A549 (cell line): ENCODE data around the gene SEMA3B. TPM values are rescaled to one million over a fixed set of nuclear protein-coding genes. Genes with fewer than 3 reads are reported as not detected.

ENCODE experiments used
- ATAC-seq, 2 experiments: fragments of 200-7000 bp in 1 of 2; fragments of >200 bp in 1 of 2; cut with Nextera tagmentation in 1 of 2; cut with Tn5 transposase in 1 of 2; 3 replicates each; pipeline versions ENCODE4 v1.8.0 to v1.9.1; 2018 to 2020; ENCODE audit warnings: mild to moderate bottlenecking in 1 of 2, moderate library complexity in 1 of 2
- CTCF ChIA-PET: fragments of 300-600 bp; sonication (Branson Sonifier 250); formaldehyde crosslinking; extraction: SDS; loops from one replicate; lab custom pipeline; 2021; ENCODE audit warnings: antibody characterized with exemption, inconsistent platforms; lab: Yijun Ruan, JAX
- POLR2A ChIA-PET: fragments of 350-600 bp; formaldehyde crosslinking; extraction: SDS; loops from one replicate; lab custom pipeline; 2021; ENCODE audit warnings: antibody characterized with exemption, inconsistent platforms; lab: Yijun Ruan, JAX
- DNase-seq, 2 experiments: peaks; one replicate each; pipeline versions ENCODE4 v3.0.0 to v3.0.0-alpha.2; 2011 to 2016; ENCODE audit warnings: low read depth in 1 of 2, low spot score in 1 of 2
- FAIRE-seq: peaks from 2 replicates; lab custom pipeline; 2011; peaks lifted over from hg19 to GRCh38; lab: Jason Lieb, UNC
- H3K27ac ChIP-seq, 2 experiments: fragments of >200 bp; sonication (Bioruptor Twin); formaldehyde crosslinking; 3 replicates each; pipeline ENCODE4 v1.5.1; 2016 to 2017
- H3K4me1 ChIP-seq: fragments of >200 bp; sonication (Bioruptor Twin); formaldehyde crosslinking; 3 replicates; pipeline ENCODE4 v1.6.1; 2016
- H3K4me2 ChIP-seq: fragments of >200 bp; sonication (Bioruptor Twin); formaldehyde crosslinking; 3 replicates; pipeline ENCODE4 v1.6.1; 2016
- H3K4me3 ChIP-seq: fragments of >200 bp; sonication (Bioruptor Twin); formaldehyde crosslinking; 3 replicates; pipeline ENCODE4 v1.5.1; 2016
- H3K9me3 ChIP-seq: fragments of >200 bp; sonication (Bioruptor Twin); formaldehyde crosslinking; 3 replicates; pipeline ENCODE4 v1.6.1; 2016
- CTCF ChIP-seq: fragments of >200 bp; sonication (Bioruptor Twin); formaldehyde crosslinking; IDR thresholded peaks from 3 replicates; pipeline ENCODE4 v1.5.1; 2016
- EHMT2 ChIP-seq: fragments of 200-600 bp; sonication (generic); IDR thresholded peaks from 2 replicates; pipeline ENCODE4 v1.6.1; 2016; ENCODE audit warnings: antibody characterized with exemption, low read depth, mild to moderate bottlenecking, moderate library complexity
- EP300 ChIP-seq, 2 experiments: fragments of >200 bp; sonication (Bioruptor Twin); formaldehyde crosslinking; IDR thresholded peaks; 2 replicates in 1 of 2; 3 replicates in 1 of 2; pipeline ENCODE4 v1.6.1; 2016 to 2017
- ESRRA ChIP-seq: fragments of 150-350 bp; IDR thresholded peaks from 2 replicates; pipeline ENCODE4 v1.6.1; 2014; ENCODE audit warnings: mild to moderate bottlenecking, low read length, borderline replicate concordance
- HES2 ChIP-seq: fragments of >200 bp; sonication (Bioruptor Twin); formaldehyde crosslinking; IDR thresholded peaks from 2 replicates; pipeline ENCODE4 v1.6.1; 2016
- HOXA7 ChIP-seq: fragments of 250-450 bp; sonication (Bioruptor Pico); IDR thresholded peaks from 2 replicates; pipeline ENCODE4 v1.5.0; 2020; ENCODE audit warnings: mild to moderate bottlenecking, moderate library complexity
- JUN ChIP-seq, 2 experiments: fragments of >200 bp; sonication (Bioruptor Twin); formaldehyde crosslinking; IDR thresholded peaks; 2 replicates in 1 of 2; 3 replicates in 1 of 2; pipeline ENCODE4 v1.6.1; 2016 to 2017
- MYC ChIP-seq: IDR thresholded peaks from 2 replicates; pipeline ENCODE4 v1.6.1; 2012; ENCODE audit warnings: mild to moderate bottlenecking, inconsistent platforms, low read length, improper control_type of control experiment, borderline replicate concordance
- NPAS2 ChIP-seq: fragments of 250-450 bp; sonication (Bioruptor Pico); IDR thresholded peaks from 2 replicates; pipeline ENCODE4 v1.8.0; 2022; ENCODE audit warnings: mild to moderate bottlenecking, moderate library complexity, borderline replicate concordance
- POLR2AphosphoS2 ChIP-seq: conservative IDR thresholded peaks from 2 replicates; pipeline ENCODE4 v1.6.1; 2012; ENCODE audit warnings: low read length, improper control_type of control experiment, inconsistent platforms
- RAD21 ChIP-seq, 2 experiments: fragments of >200 bp in 1 of 2; sonication (Bioruptor Twin) in 1 of 2; formaldehyde crosslinking in 1 of 2; IDR thresholded peaks in 1 of 2; conservative IDR thresholded peaks in 1 of 2; 2 replicates in 1 of 2; 3 replicates in 1 of 2; pipeline ENCODE4 v1.6.1; 2012 to 2018; ENCODE audit warnings: inconsistent platforms in 1 of 2
- SREBF2 ChIP-seq: fragments of 450-650 bp; IDR thresholded peaks from 2 replicates; pipeline ENCODE4 v1.6.1; 2014; ENCODE audit warnings: mild to moderate bottlenecking, moderate library complexity
- ZC3H11A ChIP-seq: fragments of 450-650 bp; IDR thresholded peaks from 2 replicates; pipeline ENCODE4 v1.6.1; 2014; ENCODE audit warnings: antibody characterized with exemption, mild to moderate bottlenecking
- WGBS: methylation state at CpG from one replicate; pipeline ENCODE4 v1.1.6; 2017; ENCODE audit errors: missing lambda C conversion rate; 5-methylcytosine and 5-hydroxymethylcytosine counted together
- polyA plus RNA-seq, 4 experiments: library from polyadenylated mRNA; depleted of rRNA in 3 of 4; stranded (reverse); fragments of >200 nt; fragmentation: RNase III in 1 of 4; extraction: RNeasy Plus Mini Kit Qiagen cat#74134 plus additional on column Dnase treatment in 1 of 4; gene quantifications; 2 replicates in 3 of 4; 3 replicates in 1 of 4; pipeline ENCODE4 v1.2.3, GENCODE V29; 2011 to 2017
- TF ChIP-seq, protein P1 (sequence below): IDR thresholded peaks from 2 replicates; pipeline ENCODE4 v1.6.1; 2012
- TF ChIP-seq, protein P2 (sequence below): IDR thresholded peaks from 2 replicates; pipeline ENCODE4 v1.6.1; 2012

The SEMA3B gene
- polyA plus RNA-seq, 2 of the 4 experiments (the other 2 are of a cell fraction), result 6.5 to 7.4 TPM

- TF ChIP-seq CTCF (no peak), HOXA7 (no peak), ESRRA (no peak), POLR2AphosphoS2 (no peak), NPAS2 (CRISPR knock-in tag) (no peak), SREBF2 (no peak), EHMT2 (no peak), MYC (no peak), HES2 (no peak)
- TF ChIP-seq, protein P1, sequence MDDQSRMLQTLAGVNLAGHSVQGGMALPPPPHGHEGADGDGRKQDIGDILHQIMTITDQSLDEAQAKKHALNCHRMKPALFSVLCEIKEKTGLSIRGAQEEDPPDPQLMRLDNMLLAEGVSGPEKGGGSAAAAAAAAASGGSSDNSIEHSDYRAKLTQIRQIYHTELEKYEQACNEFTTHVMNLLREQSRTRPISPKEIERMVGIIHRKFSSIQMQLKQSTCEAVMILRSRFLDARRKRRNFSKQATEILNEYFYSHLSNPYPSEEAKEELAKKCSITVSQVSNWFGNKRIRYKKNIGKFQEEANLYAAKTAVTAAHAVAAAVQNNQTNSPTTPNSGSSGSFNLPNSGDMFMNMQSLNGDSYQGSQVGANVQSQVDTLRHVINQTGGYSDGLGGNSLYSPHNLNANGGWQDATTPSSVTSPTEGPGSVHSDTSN, result no peak
- TF ChIP-seq, protein P2, sequence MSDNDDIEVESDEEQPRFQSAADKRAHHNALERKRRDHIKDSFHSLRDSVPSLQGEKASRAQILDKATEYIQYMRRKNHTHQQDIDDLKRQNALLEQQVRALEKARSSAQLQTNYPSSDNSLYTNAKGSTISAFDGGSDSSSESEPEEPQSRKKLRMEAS, result no peak
- 0% methylated on average over 2 of the region's 7 CpGs for WGBS
- Histone ChIP-seq H3K4me3 (no peak overlapping the region), H3K27ac (peak overlapping the region; percentile 71 to 94), H3K4me1 (peaks cover 70% of the 10 kb centered on the region), H3K4me2 (peak overlapping the region; percentile 68), H3K9me3 (no peaks in the 10 kb centered on the region)
- FAIRE-seq (no peak), DNase-seq (peak; percentile 48 to 84), ATAC-seq (peak; percentile 6 to 41; a peak in 4 of 6 replicates)
- CTCF ChIA-PET, result interaction anchor here (0.9 to 8.1 kb wide), 7 partner anchors 10 to 72 kb away, joined by 3 to 67 read pairs (median 3); no protein-coding TSS in a partner anchor
- POLR2A ChIA-PET, result interaction anchor here (0.6 to 1.9 kb wide), 5 partner anchors 14 to 35 kb away, joined by 3 to 6 read pairs (median 4); partner anchors contain the start of genes GNAI2, HYAL3, IFRD2 and NAA80
Measured at GRCh38 chr3:50264383-50264963, 4.5 kb upstream of the SEMA3B start.

DNA sequence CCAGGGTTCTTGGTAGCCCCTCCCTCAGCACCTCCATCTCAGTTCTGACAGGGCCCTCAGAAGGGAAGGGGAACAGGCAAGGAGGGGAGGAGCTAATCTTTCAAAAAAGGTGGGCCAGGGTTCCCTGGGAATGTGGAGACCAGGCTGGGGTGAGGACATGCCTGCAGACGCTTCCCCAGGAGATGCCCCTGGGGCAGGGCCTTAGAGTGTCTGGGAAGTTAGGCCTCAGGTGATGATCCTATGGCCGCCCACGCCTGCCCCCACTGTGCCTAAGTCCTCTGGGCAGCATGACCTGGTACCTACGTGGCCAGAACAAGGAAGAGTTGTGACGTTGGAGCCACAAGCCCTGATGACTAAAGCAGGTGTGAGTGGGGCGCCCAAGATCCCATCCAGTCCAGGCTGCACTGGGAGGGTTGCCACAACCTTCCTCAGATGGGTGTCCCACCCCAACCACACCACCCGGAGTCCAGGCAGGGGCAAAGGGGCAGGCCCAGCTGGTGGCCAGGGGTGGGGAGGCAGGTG is 3.9 kb upstream of the SEMA3B start:
- POLR2A ChIA-PET, result interaction anchor here (0.6 to 1.9 kb wide), 4 partner anchors 13 to 29 kb away, joined by 4 to 6 read pairs (median 4); partner anchors contain the start of genes GNAI2 and IFRD2
- Histone ChIP-seq H3K4me1 (peaks cover 72% of the 10 kb centered on the region), H3K4me3 (no peak overlapping the region), H3K9me3 (no peaks in the 10 kb centered on the region), H3K27ac (peak overlapping the region; percentile 71 to 94), H3K4me2 (peak overlapping the region; percentile 68)
- no peak for DNase-seq
- TF ChIP-seq EP300 (IDR thresholded peaks at IDR 0.05) (no peak), JUN (IDR thresholded peaks at IDR 0.05) (peak in 1 of 2 experiments; percentile 39; a peak in 1 of 5 replicates)
- CTCF ChIA-PET, result interaction anchor here (0.9 to 8.1 kb wide), 7 partner anchors 9 to 73 kb away, joined by 3 to 67 read pairs (median 6); no protein-coding TSS in a partner anchor
- ATAC-seq, result 0 out of 6 replicates have a peak, but pooled peaks of 1 of the 2 experiments have one; percentile 3
- 76% methylated on average over 5 of the region's 7 CpGs for WGBS
- FAIRE-seq, result no peak

GRCh38 chr3:50265571-50265970 is 3.4 kb upstream of the SEMA3B start:
- Histone ChIP-seq H3K9me3 (no peaks in the 10 kb centered on the region), H3K4me2 (peak overlapping the region; percentile 68; the same call in 1 of the 3 replicates), H3K4me1 (peaks cover 76% of the 10 kb centered on the region), H3K27ac (peak overlapping the region; percentile 71 to 94; a peak in 5 of 6 replicates), H3K4me3 (no peak overlapping the region)
- no CpG with 5 or more reads among the region's 1 CpG for WGBS
- CTCF ChIA-PET, result interaction anchor here (1.0 to 7.4 kb wide), 5 partner anchors 9 to 59 kb away, joined by 4 to 60 read pairs (median 10); no protein-coding TSS in a partner anchor
- no peak for TF ChIP-seq ZC3H11A
- no peak for TF ChIP-seq RAD21 (conservative IDR thresholded peaks at IDR 0.05 in 1 of 2, IDR thresholded peaks at IDR 0.05 in 1 of 2)
- ATAC-seq (no peak), DNase-seq (no peak), FAIRE-seq (no peak)
- POLR2A ChIA-PET, result interaction anchor here (1.9 kb wide), 1 partner anchor 30 kb away, joined by 4 read pairs; the partner anchor contains the start of gene GNAI2
